A673 (cell line): ENCODE measurements around the gene LRRC25. TPM values are rescaled to one million over a fixed set of nuclear protein-coding genes. Genes with fewer than 3 reads are reported as not detected.

ENCODE experiments used
- BruUV-seq: library from RNA; stranded (reverse); fragments of 400-500 nt; replicated peaks from 2 replicates; lab custom pipeline; 2021; lab: Mats Ljungman, UMichigan
- CTCF ChIA-PET: fragments of 300-600 bp; sonication (Branson Sonifier 250); formaldehyde crosslinking; loops from one replicate; lab custom pipeline; 2022; ENCODE audit warnings: antibody characterized with exemption; lab: Charles Lee
- POLR2A ChIA-PET: fragments of 300-600 bp; sonication (Branson Sonifier 250); formaldehyde crosslinking; loops from one replicate; lab custom pipeline; 2022; ENCODE audit warnings: antibody characterized with exemption; ENCODE audit not compliant: low non-redundant PET; lab: Charles Lee
- DNase-seq: peaks from one replicate; pipeline ENCODE4 v3.0.0-alpha.2; 2015; ENCODE audit warnings: low spot score
- H3K27ac ChIP-seq: fragments of 200-600 bp; sonication (generic); 2 replicates; pipeline ENCODE4 v1.5.1; 2016; ENCODE audit warnings: mixed run types, low read depth, mild to moderate bottlenecking, mixed read lengths, antibody characterized with exemption, low read length; ENCODE audit not compliant: poor library complexity, severe bottlenecking
- H3K27me3 ChIP-seq: fragments of 200-600 bp; sonication (generic); replicated peaks from 2 replicates; pipeline ENCODE4 v1.6.1; 2017; ENCODE audit warnings: mixed run types, low read depth, mild to moderate bottlenecking, mixed read lengths, antibody characterized with exemption, low read length; ENCODE audit not compliant: insufficient read depth, poor library complexity
- H3K36me3 ChIP-seq: fragments of 200-600 bp; sonication (generic); 2 replicates; pipeline ENCODE4 v1.6.1; 2016; ENCODE audit warnings: mixed run types, mild to moderate bottlenecking, mixed read lengths, antibody characterized with exemption, low read length; ENCODE audit not compliant: insufficient read depth, poor library complexity, severe bottlenecking
- H3K4me1 ChIP-seq: fragments of 200-600 bp; sonication (generic); 2 replicates; pipeline ENCODE4 v1.6.1; 2017; ENCODE audit warnings: mixed run types, mild to moderate bottlenecking, mixed read lengths, antibody characterized with exemption, low read length; ENCODE audit not compliant: insufficient read depth, poor library complexity, severe bottlenecking
- H3K4me3 ChIP-seq: fragments of 200-600 bp; sonication (generic); 2 replicates; pipeline ENCODE4 v1.5.1; 2016; ENCODE audit warnings: low read depth, mixed run types, mild to moderate bottlenecking, mixed read lengths, low read length; ENCODE audit not compliant: poor library complexity, severe bottlenecking
- H3K9me3 ChIP-seq: fragments of 200-600 bp; sonication (generic); 2 replicates; pipeline ENCODE4 v1.6.1; 2016; ENCODE audit warnings: mixed run types, low read depth, mild to moderate bottlenecking, mixed read lengths, antibody characterized with exemption, low read length; ENCODE audit not compliant: poor library complexity, severe bottlenecking
- EZH2 ChIP-seq: fragments of 200-600 bp; sonication (generic); IDR thresholded peaks from 2 replicates; pipeline ENCODE4 v1.6.1; 2017; ENCODE audit warnings: borderline replicate concordance, low read depth, mild to moderate bottlenecking, mixed read lengths, antibody characterized with exemption, low read length; ENCODE audit not compliant: poor library complexity, severe bottlenecking
- intact Hi-C: fragments of 100-400 bp; cut with micrococcal nuclease; formaldehyde crosslinking; loops from one replicate; pipeline ENCODE4 v1.10.0; 2022; ENCODE audit not compliant: unreplicated experiment
- total RNA-seq: library from RNA; stranded (reverse); gene quantifications from 2 replicates; pipeline ENCODE4 v1.2.3, GENCODE V29; 2021
- TF ChIP-seq, protein P1 (sequence below): fragments of 300-800, 200-600 bp; sonication (generic); conservative IDR thresholded peaks from 2 replicates; pipeline ENCODE4 v1.5.1; 2017; ENCODE audit warnings: low read depth, mild to moderate bottlenecking, antibody characterized with exemption, low read length, moderate library complexity, mixed read lengths

Gene LRRC25
- total RNA-seq, 1 experiment from 2014 or later = not detected

DNA sequence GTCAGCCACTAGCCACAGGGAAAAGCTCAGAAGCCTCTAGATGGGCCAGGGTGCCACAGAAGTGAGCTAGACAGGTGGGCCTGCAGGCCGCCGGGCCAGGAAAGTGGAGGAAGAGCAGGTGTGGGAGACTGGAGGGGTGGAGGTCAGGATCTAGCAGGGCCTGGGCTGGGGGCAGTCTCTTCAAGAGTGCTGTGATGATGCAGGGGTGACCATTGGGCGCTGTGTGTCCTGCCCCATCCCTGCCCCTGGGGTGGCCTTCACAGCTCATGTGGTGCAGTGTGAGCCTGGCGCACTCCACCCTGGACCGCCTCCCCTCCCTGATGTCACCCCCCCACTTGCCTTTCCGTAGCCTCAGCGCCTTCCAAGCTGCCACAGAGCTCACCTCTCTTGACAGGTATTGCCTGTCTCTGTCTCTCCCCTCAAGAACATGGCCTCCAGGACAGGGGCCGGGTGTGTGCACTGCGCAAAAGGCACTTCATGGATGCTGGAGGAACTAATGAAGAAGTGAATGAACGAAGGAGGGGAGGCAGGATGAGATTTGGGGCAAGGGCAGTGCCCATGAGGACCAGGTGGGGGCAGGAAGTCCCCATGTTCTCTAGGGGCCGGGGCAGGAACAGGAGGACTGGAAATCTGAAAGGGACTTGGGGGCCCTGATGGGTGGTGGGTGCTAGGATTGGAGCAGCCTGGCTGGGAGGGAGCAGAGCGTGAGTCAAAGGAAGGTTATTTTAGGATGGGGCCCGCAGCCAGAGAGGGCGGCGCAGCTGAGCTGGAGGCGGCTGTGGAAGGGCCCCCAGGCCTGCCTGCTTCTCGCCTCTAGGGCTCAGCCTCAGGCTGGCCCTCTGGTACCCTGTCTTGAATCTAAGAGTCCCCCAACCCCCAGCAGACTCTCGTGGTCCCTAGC, 28.3 kb upstream of the LRRC25 start:
- TF ChIP-seq EZH2 = no peak
- TF ChIP-seq, protein P1, sequence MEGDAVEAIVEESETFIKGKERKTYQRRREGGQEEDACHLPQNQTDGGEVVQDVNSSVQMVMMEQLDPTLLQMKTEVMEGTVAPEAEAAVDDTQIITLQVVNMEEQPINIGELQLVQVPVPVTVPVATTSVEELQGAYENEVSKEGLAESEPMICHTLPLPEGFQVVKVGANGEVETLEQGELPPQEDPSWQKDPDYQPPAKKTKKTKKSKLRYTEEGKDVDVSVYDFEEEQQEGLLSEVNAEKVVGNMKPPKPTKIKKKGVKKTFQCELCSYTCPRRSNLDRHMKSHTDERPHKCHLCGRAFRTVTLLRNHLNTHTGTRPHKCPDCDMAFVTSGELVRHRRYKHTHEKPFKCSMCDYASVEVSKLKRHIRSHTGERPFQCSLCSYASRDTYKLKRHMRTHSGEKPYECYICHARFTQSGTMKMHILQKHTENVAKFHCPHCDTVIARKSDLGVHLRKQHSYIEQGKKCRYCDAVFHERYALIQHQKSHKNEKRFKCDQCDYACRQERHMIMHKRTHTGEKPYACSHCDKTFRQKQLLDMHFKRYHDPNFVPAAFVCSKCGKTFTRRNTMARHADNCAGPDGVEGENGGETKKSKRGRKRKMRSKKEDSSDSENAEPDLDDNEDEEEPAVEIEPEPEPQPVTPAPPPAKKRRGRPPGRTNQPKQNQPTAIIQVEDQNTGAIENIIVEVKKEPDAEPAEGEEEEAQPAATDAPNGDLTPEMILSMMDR = peak; percentile 13; the same call in 1 of the 2 replicates
- no TSS peak for BruUV-seq
- CTCF ChIA-PET = interaction anchor here (0.5 to 0.7 kb wide), 3 partner anchors 147 to 514 kb away, joined by 3 to 4 read pairs (median 3); no protein-coding TSS in a partner anchor
- POLR2A ChIA-PET = no interaction called here
- Histone ChIP-seq H3K36me3 (peaks cover 10% of the 10 kb centered on the region), H3K4me3 (no peak overlapping the region), H3K9me3 (no peaks in the 10 kb centered on the region), H3K4me1 (peaks cover 89% of the 10 kb centered on the region), H3K27ac (peak overlapping the region; percentile 56), H3K27me3 (no peaks in the 10 kb centered on the region)
- intact Hi-C loops = no loop called here
- peak; percentile 51 for DNase-seq

DNA sequence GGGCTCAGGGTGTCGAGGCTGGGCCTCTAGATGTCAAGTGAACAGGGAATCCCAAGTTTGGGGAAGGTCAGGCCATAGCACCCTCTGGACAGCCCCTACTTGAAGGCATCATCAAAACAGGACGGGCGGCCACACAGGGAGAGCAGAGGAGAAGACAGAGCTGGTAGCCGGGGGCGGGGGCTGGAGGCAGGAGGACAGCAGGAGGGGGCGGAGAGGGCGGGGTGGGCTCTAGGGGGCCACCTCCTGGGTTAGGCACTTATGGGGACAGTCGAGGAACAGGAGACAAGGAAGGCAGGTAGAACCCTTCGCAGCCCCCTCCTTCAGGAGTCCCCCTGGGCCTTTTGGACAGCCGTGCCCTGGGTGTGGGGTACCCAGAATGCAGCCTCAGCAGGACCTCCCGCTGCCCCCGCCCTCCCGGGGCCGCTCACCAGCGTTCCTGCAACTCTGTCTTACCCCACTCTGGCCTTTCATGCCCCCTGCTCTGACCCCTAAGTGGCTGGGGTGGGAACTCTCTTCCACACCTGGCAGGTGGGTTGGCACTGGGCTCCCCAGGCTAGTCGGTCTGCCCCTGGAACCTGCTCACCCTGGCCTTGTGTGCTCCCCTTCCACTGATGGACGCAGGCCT, 27.6 kb upstream of the LRRC25 start:
- CTCF ChIA-PET = interaction anchor here (0.5 to 0.6 kb wide), 2 partner anchors 146 to 216 kb away, joined by 3 to 4 read pairs; no protein-coding TSS in a partner anchor
- H3K4me1 ChIP-seq = peaks cover 83% of the 10 kb centered on the region
- TF ChIP-seq EZH2 = no peak
- TF ChIP-seq, protein P1 = no peak
- peaks cover 5% of the 10 kb centered on the region for H3K36me3 ChIP-seq
- intact Hi-C loops = no loop called here
- H3K27me3 ChIP-seq = no peaks in the 10 kb centered on the region
- no peak overlapping the region for H3K4me3 ChIP-seq
- no TSS peak for BruUV-seq
- no peaks in the 10 kb centered on the region for H3K9me3 ChIP-seq
- POLR2A ChIA-PET = no interaction called here
- no peak overlapping the region for H3K27ac ChIP-seq
- no peak for DNase-seq

DNA sequence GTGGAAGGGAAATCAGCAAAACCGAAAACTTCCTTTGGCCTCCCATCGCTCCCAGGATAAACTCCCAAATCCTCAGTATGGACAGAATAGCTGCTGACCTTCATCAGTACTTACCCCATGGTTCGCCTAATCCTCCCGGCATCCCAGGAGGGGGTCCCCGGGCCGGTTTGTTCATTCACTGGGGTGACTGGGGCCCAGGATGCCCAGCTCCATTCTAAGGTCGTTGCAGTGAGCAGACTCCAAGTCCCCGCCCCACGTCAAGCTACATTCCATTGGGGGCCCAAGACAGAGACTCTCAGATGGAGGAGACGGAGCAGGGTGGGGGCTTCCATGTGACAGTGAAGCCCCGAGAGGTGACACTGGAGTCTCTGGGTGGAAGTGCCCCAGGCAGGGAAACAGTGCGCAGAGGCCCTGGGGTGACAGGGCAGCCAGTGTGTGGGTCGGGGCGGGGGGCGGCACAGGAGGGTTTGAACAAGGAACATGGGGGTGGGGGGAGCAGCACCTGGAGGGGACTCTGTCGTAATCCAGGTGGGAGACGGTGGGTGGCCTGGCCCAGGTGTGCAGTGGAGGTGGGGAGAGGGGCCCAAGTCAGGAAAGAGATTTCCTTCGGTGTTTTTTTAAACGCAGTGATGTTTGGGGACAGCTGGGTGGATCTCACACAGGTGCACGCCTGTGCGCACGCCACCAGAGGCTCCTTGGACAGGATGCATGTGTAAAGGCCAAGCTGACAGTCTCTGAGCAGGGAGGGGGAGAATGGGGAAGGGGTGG, 26.9 kb upstream of the LRRC25 start:
- Histone ChIP-seq H3K27ac (peak overlapping the region; percentile 99), H3K27me3 (no peaks in the 10 kb centered on the region), H3K4me3 (no peak overlapping the region), H3K9me3 (no peaks in the 10 kb centered on the region), H3K4me1 (peaks cover 76% of the 10 kb centered on the region), H3K36me3 (peaks cover 5% of the 10 kb centered on the region)
- POLR2A ChIA-PET = no interaction called here
- no TSS peak for BruUV-seq
- CTCF ChIA-PET = no interaction called here
- intact Hi-C loops = no loop called here
- TF ChIP-seq EZH2 = no peak
- TF ChIP-seq, protein P1 = no peak
- DNase-seq = no peak
